Sigmoid colon (tissue), 4 donors: ENCODE data around the gene SYNJ2.
A peak's percentile ranks its signal among the peaks of the same experiment; 100 is the strongest.

Experiments
- POLR2A ChIP-seq, 2 donors: fragments of 450-650 bp; IDR thresholded peaks; one replicate each; pipeline ENCODE4 v1.6.1; 2016; ENCODE audit warnings: antibody characterized with exemption in 2 of 2, mild to moderate bottlenecking in 2 of 2, moderate library complexity in 2 of 2
- POLR2AphosphoS5 ChIP-seq, 4 donors: sonication (generic); formaldehyde crosslinking; IDR thresholded peaks; one replicate each; pipeline ENCODE4 v1.6.1; 2017; ENCODE audit warnings: antibody characterized with exemption in 4 of 4
- TF ChIP-seq, protein P1 (sequence below), 4 experiments: fragments of 450-650 bp in 3 of 4; fragments of 200-600 bp in 1 of 4; IDR thresholded peaks; one replicate each; pipeline ENCODE4 v1.5.1; 2016 to 2019; ENCODE audit warnings: antibody characterized with exemption in 4 of 4, mild to moderate bottlenecking in 3 of 4, moderate library complexity in 2 of 4

DNA sequence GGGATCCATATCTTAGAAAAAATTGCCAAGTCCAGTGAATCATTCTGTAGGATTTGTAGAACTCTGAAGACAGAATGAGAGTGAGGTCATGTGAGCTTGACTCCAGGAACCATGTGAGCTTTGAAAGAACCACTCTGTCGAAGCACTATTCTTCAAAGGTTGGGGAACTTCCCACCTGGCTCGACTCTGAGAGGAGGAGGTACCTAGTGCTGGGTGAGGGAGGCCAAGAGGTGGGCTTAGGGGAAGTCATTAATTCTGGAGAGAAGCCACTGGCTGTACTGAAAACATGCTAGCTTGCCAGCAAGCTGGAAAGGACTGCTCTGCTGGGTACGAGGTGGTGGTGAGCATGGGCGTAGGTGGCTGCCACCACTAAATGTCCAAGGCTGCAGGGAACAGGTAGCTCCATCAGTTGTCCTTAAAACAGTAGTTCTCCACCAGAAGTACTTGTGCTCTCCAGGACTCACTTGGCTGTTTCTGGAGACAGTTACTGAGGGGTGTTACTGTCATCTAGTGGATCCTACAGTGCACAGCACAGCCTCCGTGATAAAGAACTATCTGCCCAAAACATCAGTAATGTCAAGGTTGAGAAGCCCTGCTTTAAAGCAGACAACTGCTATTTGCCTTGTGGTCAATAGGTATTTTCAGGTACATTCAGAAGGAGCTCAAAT, 34.7 kb upstream of the SYNJ2 start:
- TF ChIP-seq, protein P1, sequence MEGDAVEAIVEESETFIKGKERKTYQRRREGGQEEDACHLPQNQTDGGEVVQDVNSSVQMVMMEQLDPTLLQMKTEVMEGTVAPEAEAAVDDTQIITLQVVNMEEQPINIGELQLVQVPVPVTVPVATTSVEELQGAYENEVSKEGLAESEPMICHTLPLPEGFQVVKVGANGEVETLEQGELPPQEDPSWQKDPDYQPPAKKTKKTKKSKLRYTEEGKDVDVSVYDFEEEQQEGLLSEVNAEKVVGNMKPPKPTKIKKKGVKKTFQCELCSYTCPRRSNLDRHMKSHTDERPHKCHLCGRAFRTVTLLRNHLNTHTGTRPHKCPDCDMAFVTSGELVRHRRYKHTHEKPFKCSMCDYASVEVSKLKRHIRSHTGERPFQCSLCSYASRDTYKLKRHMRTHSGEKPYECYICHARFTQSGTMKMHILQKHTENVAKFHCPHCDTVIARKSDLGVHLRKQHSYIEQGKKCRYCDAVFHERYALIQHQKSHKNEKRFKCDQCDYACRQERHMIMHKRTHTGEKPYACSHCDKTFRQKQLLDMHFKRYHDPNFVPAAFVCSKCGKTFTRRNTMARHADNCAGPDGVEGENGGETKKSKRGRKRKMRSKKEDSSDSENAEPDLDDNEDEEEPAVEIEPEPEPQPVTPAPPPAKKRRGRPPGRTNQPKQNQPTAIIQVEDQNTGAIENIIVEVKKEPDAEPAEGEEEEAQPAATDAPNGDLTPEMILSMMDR (IDR thresholded peaks at IDR 0.05): peak in 3 of 4 experiments; percentile 18 to 37 (median 24)
- peak in 2 of 4 donors; percentile 6 to 7 for TF ChIP-seq POLR2AphosphoS5 (IDR thresholded peaks at IDR 0.05)
- TF ChIP-seq POLR2A (IDR thresholded peaks at IDR 0.05): no peak
